Measurements from ENCODE around the gene PRSS35.

DNA sequence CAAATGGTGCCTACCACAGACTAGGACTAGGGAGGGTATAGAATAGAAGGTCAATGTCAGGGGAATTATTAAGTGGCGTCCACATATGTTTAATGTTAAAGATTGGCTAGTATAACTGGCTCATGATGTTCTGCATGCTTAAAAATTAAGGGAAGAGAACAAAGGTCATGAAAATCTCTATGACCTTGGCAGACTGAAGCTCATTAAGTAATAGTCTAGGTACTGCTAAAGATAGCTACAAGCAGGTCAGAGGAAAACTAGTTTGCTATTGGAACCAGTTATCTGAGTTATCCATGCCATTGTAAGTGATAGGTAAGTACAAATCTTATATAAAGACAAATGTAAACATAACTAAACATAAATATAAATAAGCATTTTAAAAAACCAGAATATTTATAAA is 32.9 kb upstream of the PRSS35 start:
- TF ChIP-seq, protein P1, sequence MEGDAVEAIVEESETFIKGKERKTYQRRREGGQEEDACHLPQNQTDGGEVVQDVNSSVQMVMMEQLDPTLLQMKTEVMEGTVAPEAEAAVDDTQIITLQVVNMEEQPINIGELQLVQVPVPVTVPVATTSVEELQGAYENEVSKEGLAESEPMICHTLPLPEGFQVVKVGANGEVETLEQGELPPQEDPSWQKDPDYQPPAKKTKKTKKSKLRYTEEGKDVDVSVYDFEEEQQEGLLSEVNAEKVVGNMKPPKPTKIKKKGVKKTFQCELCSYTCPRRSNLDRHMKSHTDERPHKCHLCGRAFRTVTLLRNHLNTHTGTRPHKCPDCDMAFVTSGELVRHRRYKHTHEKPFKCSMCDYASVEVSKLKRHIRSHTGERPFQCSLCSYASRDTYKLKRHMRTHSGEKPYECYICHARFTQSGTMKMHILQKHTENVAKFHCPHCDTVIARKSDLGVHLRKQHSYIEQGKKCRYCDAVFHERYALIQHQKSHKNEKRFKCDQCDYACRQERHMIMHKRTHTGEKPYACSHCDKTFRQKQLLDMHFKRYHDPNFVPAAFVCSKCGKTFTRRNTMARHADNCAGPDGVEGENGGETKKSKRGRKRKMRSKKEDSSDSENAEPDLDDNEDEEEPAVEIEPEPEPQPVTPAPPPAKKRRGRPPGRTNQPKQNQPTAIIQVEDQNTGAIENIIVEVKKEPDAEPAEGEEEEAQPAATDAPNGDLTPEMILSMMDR (IDR thresholded peaks at IDR 0.05), result no peak
- TF ChIP-seq POLR2A (IDR thresholded peaks at IDR 0.05), result no peak
